ENCODE results near the gene PKP2.
A peak's percentile ranks its signal among the peaks of the same experiment; 100 is the strongest.

PKP2 gene

DNA sequence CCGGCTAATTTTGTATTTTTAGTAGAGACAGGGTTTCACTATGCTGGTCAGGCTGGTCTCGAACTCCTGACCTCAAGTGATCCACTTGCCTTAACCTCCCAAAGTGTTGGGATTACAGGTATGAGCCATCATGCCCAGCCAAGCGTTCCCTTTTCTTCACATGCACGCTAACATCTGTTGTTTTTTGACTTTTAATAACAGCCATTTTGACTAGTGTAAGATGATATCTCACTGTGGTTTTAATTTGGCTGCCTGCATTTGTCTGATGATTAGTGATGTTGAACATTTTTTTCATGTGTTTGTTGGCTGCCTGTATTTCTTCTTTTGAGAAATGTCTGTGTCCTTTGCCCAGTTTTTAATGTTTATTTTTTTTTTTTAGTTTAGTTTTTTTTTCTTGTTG lies 130.7 kb downstream of the PKP2 start:
- Histone ChIP-seq H3K27me3 (ENCODE audit: control insufficient read depth, low read length) (peaks cover 3% of the 10 kb centered on the region; the same call in 1 of the 2 replicates), H3F3A (ENCODE audit: control insufficient read depth, insufficient read depth) (no peaks in the 10 kb centered on the region), H3K9me2 (replicated peaks; ENCODE audit: control insufficient read depth, low read length) (no peaks in the 10 kb centered on the region), H3K4me1 (ENCODE audit: control insufficient read depth, low read length) (peaks cover 15% of the 10 kb centered on the region), H4K20me1 (ENCODE audit: control insufficient read depth, insufficient read depth, low read depth, low read length) (no peaks in the 10 kb centered on the region), H3K36me3 (ENCODE audit: control insufficient read depth, low read length) (no peaks in the 10 kb centered on the region), H3K4me2 (ENCODE audit: low read length) (no peak overlapping the region), H3K79me2 (ENCODE audit: control insufficient read depth, low read length) (no peaks in the 10 kb centered on the region), H3K27ac (ENCODE audit: low read depth, low read length) (no peak overlapping the region), H3K4me3 (ENCODE audit: low read length) (no peak overlapping the region), H3K9me3 (ENCODE audit: control insufficient read depth, insufficient read depth, low read length) (no peaks in the 10 kb centered on the region)
- TF ChIP-seq, protein P1, sequence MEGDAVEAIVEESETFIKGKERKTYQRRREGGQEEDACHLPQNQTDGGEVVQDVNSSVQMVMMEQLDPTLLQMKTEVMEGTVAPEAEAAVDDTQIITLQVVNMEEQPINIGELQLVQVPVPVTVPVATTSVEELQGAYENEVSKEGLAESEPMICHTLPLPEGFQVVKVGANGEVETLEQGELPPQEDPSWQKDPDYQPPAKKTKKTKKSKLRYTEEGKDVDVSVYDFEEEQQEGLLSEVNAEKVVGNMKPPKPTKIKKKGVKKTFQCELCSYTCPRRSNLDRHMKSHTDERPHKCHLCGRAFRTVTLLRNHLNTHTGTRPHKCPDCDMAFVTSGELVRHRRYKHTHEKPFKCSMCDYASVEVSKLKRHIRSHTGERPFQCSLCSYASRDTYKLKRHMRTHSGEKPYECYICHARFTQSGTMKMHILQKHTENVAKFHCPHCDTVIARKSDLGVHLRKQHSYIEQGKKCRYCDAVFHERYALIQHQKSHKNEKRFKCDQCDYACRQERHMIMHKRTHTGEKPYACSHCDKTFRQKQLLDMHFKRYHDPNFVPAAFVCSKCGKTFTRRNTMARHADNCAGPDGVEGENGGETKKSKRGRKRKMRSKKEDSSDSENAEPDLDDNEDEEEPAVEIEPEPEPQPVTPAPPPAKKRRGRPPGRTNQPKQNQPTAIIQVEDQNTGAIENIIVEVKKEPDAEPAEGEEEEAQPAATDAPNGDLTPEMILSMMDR (IDR thresholded peaks at IDR 0.05; ENCODE audit: low read depth, low read length, poor library complexity, severe bottlenecking) = no peak
- TF ChIP-seq EZH2phosphoT487 (IDR thresholded peaks at IDR 0.05; ENCODE audit: borderline replicate concordance, low read length) = no peak

DNA sequence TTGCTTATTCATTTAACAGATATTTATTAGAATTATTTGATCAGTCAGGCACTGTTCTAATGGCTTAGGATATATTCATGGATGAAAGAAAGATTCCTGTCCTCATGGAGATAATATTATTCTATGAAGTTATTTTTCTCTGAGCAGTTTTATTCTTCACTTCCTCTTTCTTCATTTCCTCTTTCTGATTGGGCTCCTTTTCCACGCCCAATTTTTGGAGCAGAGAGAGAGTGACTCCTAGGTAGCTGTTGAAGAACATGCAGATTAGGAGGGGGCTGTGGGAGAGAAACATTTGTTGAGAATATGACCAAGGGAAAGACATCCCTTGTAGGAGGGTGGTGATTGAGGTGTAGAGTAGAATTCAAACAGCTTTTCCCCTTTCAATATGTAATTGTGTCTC lies 134.9 kb downstream of the PKP2 start:
- no peaks in the 10 kb centered on the region for H3K27me3 ChIP-seq (ENCODE audit: control insufficient read depth, low read length)
- TF ChIP-seq EZH2phosphoT487 (IDR thresholded peaks at IDR 0.05; ENCODE audit: borderline replicate concordance, low read length) = no peak
- TF ChIP-seq, protein P1 (IDR thresholded peaks at IDR 0.05; ENCODE audit: low read depth, low read length, poor library complexity, severe bottlenecking) = no peak
- peaks cover 15% of the 10 kb centered on the region for H3K4me1 ChIP-seq (ENCODE audit: control insufficient read depth, low read length)
- H3K4me2 ChIP-seq (ENCODE audit: low read length) = peak overlapping the region; percentile 29
- peak overlapping the region; percentile 8; the same call in 1 of the 2 replicates for H3K4me3 ChIP-seq (ENCODE audit: low read length)
- H3K79me2 ChIP-seq (ENCODE audit: control insufficient read depth, low read length) = no peaks in the 10 kb centered on the region
- no peaks in the 10 kb centered on the region for H3F3A ChIP-seq (ENCODE audit: control insufficient read depth, insufficient read depth)
- no peaks in the 10 kb centered on the region for H3K9me3 ChIP-seq (ENCODE audit: control insufficient read depth, insufficient read depth, low read length)
- no peaks in the 10 kb centered on the region for H4K20me1 ChIP-seq (ENCODE audit: control insufficient read depth, insufficient read depth, low read depth, low read length)
- no peaks in the 10 kb centered on the region for H3K9me2 ChIP-seq (replicated peaks; ENCODE audit: control insufficient read depth, low read length)
- no peaks in the 10 kb centered on the region for H3K36me3 ChIP-seq (ENCODE audit: control insufficient read depth, low read length)
- no peak overlapping the region for H3K27ac ChIP-seq (ENCODE audit: low read depth, low read length)

DNA sequence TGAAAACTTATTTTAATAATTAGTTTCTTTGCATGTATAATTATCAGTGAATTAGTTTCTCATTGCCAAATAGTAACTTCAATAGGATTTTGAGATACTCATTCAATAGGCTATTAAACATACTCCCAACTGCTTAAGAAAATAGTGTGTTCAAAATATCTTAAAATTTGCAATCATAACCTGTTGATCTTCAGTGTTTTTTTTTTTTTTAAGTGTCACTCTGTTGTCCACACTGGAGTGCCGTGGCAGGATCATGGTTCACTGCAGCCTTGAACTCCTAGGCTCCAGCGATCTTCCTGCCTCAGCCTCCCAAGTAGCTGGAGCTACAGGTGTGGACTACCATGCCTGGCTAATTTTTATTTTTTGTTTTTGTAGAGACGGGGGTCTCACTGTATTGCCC lies 139.4 kb downstream of the PKP2 start:
- peaks cover 31% of the 10 kb centered on the region for H3K79me2 ChIP-seq (ENCODE audit: control insufficient read depth, low read length)
- no peaks in the 10 kb centered on the region for H4K20me1 ChIP-seq (ENCODE audit: control insufficient read depth, insufficient read depth, low read depth, low read length)
- no peaks in the 10 kb centered on the region for H3K27me3 ChIP-seq (ENCODE audit: control insufficient read depth, low read length)
- H3K36me3 ChIP-seq (ENCODE audit: control insufficient read depth, low read length) = peaks cover 23% of the 10 kb centered on the region
- no peaks in the 10 kb centered on the region for H3K9me3 ChIP-seq (ENCODE audit: control insufficient read depth, insufficient read depth, low read length)
- no peak overlapping the region for H3K4me3 ChIP-seq (ENCODE audit: low read length)
- TF ChIP-seq, protein P1 (IDR thresholded peaks at IDR 0.05; ENCODE audit: low read depth, low read length, poor library complexity, severe bottlenecking) = no peak
- TF ChIP-seq EZH2phosphoT487 (IDR thresholded peaks at IDR 0.05; ENCODE audit: borderline replicate concordance, low read length) = no peak
- H3K27ac ChIP-seq (ENCODE audit: low read depth, low read length) = no peak overlapping the region
- H3K9me2 ChIP-seq (replicated peaks; ENCODE audit: control insufficient read depth, low read length) = no peaks in the 10 kb centered on the region
- H3K4me2 ChIP-seq (ENCODE audit: low read length) = no peak overlapping the region
- H3F3A ChIP-seq (ENCODE audit: control insufficient read depth, insufficient read depth) = peaks cover 2% of the 10 kb centered on the region; the same call in 1 of the 2 replicates
- peaks cover 29% of the 10 kb centered on the region for H3K4me1 ChIP-seq (ENCODE audit: control insufficient read depth, low read length)
